GM18909 (cell line): Measurements from ENCODE around the gene YPEL1.
"Not testable (repeated sequence)": the region's sequence is repeated elsewhere in the genome, so short reads cannot be mapped to it uniquely, and the experiment has no call there.

ENCODE experiments used
- ATAC-seq: cut with Tn5 transposase; IDR thresholded peaks from one replicate; pipeline ENCODE4 v1.9.1; 2021; ENCODE audit warnings: mild to moderate bottlenecking; ENCODE audit not compliant: unreplicated experiment, poor library complexity

The YPEL1 gene

DNA sequence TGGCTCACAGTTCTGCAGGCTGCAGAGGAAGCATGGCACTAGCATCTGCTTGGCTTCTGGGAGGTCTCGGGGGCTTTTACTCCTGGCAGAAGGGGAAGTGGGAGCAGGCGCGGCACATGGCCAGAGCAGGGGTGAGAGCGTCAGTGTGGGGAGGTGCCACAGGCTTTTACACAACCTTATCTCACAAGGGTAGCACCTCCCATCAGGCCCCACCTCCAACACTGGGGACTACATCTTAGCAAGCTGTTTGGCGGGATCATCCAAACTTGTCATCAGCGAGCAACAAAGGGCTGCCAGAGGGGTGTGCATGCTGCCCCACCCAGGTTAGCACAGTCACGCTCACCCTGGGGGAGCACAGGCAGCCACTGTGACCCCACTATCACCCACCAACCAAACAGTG lies 18.9 kb upstream of the YPEL1 start:
- no peak for ATAC-seq

DNA sequence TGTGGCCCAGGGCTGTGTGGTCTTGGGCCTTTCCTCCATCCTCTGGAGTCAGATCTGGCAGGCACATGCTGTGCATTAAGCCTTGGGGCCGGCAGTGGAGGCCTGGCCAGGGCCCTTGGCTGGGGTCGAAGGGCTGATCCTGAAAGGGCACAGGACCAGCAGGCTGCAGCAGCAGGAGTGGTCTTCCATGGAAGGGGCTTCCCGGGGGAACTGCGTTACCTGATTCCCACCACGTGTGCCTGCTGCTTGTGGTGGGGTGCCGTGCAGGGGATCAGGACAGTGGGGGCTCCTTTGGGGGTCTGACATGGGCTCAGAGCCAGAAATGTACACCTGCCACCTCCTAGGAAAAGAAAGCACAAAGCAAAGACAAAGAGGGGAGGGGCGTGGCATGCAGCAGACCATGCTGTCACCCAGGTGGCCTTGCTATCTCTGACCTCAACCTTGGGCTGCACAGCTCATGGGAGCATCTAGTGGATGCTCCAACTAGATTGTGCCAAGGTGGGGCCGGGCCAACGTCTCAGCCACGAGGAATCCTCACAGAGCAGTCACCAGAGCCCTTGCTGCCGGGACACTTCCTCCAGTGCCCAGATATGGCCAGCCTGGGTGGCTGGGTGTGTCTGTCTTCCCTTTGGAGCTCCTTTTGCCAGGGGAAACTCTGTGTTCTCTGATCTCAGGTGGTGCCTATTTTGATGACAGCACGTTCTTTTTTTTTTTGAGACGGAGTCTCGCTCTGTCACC lies 17.9 kb upstream of the YPEL1 start:
- ATAC-seq, result no peak

DNA sequence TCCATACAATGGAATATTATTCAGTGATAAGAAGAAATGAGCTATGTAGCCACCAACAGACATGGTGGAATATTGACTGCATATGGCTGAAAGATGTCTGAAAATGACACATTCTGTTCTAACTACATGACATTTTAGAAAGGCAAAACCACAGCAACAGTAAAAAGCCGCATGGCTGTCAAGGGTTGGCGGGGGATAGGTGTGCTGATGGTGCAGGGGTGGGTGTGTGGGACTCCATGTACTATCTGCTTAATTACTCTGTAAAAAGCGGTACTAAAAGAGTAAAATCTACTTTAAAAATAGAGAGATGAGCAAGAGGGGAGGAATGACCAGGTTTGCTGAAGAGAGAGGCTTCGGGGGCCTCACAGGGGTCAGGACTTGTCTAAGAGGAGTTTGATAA lies 16.7 kb upstream of the YPEL1 start:
- no peak for ATAC-seq

DNA sequence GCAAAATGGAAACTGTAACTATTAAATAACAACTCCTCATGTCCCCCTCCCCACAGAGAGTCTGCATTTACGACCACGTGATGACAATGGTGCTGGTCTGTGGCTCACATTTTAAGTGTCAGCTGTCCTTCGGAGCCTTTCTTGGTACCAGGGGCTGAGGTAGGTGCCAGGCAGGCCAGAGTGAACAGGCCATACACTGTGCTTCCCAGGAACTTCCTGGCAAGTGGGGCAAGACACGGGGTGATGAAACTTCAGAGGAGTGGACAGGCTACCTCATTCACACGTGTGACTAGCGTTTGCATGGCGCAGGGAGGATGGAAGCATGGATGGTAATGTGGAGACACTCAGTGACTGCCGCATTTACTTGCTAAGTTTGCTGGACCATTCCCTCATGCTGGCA lies 10.4 kb upstream of the YPEL1 start:
- ATAC-seq, result no peak

DNA sequence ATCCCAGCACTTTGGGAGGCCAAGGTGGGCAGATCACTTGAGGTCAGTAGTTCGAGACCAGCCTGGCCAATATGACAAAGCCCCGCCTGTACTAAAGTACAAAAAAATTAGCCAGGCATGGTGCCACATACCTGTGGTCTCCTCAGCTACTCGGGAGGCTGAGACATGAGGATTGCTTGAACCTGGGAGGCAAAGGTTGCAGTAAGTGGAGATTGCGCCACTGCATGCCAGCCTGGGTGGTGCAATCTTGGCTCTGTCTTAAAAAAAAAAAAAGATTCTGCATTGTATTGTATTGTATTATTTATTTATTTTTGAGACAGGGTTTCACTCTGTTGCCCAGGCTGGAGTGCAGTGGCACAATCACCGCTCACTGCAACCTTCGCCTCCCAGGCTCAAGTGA lies 9.3 kb upstream of the YPEL1 start:
- ATAC-seq, result not testable (repeated sequence)

DNA sequence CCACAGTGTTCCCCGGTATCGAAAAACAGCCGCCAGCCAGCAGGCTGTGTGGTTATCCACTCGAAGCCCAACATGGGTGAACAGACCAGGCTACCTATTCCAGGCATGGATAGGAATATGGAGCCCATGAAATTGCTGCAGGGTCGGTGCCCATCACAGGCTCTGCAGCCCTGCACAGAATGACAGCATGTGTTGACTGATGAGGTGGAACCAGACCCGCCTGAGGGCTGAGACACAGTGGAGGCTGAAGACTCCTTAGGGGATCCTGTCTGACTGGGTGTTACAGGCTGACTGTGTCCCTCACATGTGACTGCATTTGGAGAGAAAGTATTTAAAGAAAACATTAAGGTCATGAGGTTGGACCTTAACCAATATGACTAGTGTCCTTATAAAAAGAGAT lies 6.2 kb upstream of the YPEL1 start:
- no peak for ATAC-seq

DNA sequence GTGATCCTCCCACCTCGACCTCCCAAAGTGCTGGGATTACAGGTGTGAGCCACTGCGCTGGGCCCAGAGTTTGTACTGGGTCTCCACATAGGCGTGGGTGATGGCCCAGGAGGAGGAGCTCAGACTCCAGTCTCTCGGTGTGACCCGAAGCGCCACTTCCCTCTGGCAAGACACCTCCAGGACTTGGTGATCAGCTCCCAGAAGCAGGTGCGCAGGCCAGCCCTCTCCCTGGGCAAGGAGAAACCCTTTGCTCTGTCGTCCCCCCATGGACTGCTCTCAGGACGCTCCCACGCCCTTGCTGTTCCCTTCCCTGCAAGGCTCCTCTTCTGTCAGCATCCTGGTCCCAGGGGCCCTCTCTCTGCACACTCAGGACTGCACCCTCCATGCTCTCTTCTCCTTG lies 5.5 kb upstream of the YPEL1 start:
- no peak for ATAC-seq

DNA sequence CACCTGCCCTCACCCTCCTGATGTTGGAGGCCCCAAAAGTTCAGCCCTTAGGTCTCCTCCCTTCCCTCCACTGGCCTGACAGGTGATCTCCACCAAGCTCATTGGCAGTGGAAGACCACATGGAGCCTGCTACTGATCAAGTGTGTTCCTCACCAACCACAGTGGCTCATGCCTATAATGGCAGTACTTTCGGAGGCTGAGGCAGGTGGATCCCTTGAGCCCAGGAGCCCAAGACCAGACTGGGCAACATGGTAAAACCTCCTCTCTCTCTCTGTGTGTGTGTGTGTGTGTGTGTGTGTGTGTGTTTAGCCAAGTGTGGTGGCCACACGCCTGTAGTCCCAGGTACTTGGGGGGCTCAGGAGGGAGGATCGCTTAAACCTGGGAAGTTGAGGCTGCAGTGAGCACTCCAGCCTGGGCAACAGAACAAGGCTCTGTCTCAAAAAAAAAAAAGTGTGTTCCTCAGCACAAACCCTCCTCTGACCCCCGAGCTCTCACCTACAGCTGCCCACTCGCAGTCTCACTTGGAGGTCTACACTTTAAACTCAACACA lies 4.3 kb upstream of the YPEL1 start:
- no peak for ATAC-seq

DNA sequence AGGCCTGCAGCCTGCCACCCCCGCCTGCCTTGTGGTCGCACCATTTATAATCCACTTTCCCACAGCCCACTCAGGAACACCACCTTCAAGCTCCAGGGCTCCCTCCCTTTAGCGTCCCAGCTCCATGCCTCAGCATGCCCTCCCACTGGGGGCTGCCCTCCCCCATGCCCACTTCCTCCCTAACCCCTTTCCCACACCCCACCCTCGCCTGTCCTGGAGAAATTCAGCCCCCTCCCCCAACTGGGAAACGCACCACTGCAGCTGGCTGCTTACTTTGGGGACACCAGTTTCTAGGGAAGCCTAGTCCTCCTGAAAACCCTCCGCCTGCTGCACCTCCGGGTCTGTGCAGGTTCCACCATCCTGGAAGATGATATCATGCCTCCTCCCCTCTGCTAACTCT lies 3.4 kb upstream of the YPEL1 start:
- no peak for ATAC-seq

DNA sequence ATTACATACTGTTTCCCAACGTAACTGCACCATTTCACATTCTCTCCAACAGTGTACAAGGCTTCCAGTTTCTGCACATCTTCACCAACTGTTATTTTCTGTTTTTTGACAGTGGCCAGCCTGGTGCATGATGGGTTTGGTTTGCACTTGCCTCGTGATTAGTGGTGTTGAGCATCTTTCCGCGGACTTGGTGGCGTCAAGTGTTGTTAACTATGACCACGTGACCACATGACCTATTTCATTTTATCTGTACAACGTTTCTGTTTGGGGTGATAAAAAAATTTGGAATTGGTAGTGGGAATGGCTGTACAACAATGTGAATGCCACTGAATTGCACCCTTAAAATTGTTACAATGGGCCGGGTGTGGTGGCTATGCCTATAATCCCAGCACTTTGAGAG lies 2.5 kb upstream of the YPEL1 start:
- no peak for ATAC-seq

DNA sequence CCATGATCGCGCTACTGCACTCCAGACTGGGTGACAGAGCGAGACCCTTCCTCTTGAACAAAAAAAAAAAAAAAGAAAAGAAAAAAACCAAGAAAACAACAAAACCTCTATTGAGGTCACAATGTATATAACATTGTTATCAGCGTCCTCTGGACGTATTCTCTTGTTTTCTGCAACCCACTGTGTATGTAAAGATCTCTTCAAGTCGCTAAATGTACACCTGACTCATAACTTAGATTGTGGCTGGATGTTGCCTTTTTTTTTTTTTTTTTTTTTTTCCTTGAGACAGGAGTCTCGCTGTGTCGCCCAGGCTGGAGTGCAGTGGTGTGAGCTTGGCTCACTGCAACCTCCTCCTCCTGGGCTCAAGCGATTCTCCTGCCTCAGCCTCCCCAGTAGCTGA lies 1.4 kb upstream of the YPEL1 start:
- ATAC-seq, result no peak

DNA sequence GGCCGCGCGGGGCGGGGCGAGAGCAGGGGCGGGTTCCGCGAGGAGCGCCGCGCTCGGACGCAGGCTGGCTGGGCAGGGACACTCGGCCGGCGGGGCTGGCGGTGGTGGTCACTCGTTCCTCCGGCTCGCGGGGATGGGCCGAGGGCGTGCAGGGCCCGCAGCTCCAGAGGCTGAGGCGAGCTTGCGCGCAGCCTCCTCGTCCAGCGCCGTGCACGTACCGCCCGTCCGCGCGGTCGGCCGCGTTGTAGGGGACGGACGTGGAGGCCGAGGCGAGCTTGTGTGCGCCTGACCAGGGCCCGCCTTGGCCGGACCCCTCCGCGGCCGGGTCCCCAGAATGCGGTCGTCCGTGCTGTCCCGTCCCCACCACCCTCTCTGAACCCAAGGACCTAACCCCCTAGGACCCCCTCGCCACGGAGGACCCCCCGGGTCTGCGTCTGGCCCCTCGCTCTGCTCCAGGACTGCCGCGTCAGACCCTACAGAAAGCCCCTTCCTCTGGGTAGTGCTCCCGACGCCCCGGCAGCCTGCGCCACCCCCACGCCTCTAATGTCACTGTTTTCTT lies 569 bp upstream of the YPEL1 start:
- ATAC-seq, result no peak

DNA sequence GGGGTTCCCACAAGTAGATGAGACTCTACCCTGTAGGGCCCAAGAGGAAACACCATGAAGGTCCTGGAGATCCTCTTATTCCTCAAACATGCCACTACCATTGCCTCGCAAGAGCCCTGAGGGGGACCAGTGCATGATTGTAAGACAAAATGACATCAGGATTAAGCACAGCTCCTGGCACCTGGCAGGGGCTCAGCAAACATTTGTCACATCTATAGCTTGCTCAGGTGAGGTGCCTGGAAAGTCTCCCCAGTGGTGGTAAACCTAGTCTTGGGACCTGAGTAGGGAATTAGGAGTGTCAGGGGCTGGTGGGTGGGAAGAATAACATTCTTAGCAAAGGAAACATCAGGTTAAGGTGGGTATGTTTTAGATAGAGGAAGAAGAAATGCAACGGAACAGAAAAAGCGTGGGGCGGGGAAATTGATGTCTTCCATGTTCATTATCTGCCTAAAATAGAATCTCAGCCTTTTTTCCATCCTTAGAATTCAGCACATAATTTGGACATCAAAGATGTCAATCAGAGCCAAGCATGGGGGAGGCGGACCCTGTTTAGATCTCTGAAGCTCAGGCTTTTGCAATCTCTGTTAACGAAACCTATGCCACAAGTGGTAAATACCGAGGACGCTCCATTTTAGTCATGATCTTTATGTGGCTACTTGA lies 924 bp downstream of the YPEL1 start:
- no peak for ATAC-seq

DNA sequence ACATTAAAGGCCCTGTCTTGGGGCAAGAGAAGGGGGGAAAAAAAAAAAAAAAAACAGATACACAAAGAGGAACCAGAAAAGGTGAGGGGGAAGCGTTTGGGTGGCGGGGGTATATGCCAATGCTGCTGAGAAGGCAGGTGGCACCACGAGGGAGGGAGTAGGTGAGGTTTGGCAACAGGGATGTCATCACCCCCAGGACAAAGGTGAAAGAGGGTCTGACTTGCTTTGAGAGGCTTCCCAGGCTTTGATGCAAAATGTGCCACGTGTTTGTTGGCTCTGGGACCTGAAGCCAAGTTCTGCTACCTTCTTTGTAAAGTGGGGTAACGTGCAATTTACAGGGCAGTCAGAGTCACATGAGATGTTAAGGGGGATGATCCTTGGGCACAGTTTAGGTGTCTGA lies 4.1 kb downstream of the YPEL1 start:
- ATAC-seq, result no peak

DNA sequence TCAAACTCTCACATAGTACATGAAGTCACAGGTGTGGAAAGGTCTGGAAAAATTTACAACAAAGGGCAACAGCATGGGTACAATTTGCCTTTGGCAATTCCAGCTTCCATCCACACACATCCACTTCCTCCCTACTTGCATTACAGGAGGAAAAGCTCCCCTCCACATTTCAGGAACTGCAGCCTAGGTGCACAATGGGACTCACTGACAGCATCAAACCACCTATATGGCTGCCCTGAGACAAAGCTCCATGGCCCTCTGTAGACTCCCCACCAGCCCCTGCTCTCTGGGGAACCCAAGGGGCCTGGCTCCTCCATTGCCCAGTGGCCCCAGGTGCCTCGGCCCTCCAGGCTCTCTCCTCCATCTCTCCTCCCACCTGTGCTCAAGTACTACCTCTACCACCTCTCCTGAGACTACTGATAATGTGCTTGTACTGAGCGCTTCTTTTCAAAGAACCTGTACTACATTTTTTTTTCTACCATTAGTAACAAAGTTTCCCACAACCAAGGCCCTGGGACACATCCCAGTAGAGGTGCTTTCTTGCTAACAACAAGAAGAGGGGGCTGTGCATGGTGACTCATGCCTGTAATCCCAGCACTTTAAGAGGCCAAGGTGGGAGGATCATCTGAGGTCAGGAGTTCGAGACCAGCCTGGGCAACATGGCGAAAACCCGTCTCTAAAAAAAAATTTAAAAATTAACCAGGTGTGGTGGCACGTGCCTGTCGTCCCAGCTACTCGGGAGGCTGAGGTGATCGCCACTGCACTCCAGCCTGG lies 4.9 kb downstream of the YPEL1 start:
- no peak for ATAC-seq

DNA sequence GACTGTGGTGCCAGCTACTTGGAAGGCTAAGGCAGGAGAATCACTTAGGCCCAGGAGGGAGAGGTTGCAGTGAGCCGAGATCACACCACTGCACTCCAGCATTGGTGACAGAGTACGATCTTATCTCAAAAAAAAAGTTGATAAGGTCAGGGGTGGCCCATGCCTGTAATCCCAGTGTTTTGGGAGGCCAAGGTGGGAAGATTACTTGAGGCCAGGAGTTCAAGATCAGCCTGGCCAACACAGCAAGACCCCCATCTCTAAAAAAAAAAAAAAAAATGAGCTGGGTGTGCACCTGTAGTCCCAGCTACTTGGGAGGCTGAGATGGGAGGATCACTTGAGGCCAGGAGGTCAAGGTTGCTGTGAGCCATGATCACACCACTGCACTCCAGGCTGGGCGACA lies 6.4 kb downstream of the YPEL1 start:
- not testable (repeated sequence) for ATAC-seq

DNA sequence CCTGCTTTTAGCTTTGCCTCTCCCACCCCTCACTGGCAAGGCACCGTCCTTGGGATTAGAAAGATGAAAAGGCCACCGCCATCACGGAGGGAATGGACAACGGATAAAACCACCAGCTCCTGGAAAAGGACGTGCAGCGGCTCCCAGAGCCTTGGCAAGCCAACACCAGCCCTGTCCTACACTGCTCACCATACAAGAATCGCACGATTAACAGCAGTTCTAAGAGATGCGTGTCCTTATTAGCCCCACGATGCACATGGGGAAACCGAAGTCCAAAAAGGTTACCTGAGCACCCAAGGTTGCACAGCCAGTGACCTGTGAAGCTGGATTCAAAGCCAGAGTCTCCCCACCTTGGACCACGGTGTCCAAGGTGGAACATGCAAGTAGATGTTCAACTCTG lies 7.3 kb downstream of the YPEL1 start:
- no peak for ATAC-seq

DNA sequence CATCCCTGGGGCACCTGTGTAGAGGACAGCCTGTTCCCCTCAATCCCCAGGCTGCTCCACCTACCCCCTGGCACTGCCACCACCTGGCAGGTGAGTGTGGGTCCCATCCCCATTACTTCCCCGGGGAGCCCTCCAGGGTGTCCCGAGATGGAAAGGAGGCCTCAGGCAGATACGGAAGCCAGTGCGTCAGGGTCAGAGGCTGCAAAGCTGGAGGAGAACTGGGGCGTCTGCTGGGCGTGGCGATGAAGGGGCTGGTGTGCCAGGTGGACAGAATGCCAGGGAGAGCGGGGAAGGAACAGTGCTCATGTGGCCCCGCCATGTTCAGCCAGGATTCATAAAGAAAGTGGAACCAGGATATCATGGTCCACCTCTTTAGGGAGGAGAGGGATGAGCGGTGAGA lies 7.8 kb downstream of the YPEL1 start:
- ATAC-seq, result no peak

DNA sequence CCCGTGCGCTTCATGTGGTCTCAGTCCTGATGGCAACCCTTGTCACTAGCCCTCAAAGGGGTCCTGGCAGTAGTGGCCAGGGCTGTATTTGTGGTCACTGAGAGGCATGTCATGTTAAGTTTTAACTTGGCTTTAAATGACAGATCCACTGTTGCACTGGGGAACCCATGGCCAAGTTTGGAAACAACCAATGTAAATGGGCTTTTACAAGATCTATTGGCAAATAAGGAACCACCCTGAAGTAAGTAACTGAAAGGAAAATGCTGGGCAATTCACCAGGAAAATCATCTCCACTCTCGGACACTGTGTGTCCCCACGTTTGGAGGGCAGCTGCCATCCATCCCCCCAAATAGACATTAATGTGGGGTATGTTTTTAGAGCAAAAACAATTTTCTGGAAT lies 8.4 kb downstream of the YPEL1 start:
- no peak for ATAC-seq

DNA sequence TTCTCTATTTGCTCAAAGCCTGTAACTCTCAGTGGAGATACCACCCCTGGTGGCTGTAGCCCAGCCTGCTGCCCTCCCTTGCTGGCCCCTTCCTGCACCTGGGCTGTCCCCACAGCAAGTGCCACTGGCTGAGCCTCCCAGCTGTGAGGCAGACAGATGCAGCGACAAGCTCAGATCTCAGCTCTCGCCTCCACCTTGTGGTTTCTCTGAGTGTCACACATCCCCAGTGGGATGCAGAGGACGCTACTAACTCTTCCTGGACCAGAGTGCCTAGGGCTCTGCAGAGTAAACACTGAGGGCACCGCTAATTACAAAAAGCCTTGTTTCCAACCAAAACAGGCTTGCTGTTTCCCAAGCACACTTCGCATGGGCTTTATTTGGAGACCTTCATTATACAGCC lies 8.9 kb downstream of the YPEL1 start:
- ATAC-seq, result no peak
